ENCODE measurements around the gene ORC6.

ORC6 gene

DNA sequence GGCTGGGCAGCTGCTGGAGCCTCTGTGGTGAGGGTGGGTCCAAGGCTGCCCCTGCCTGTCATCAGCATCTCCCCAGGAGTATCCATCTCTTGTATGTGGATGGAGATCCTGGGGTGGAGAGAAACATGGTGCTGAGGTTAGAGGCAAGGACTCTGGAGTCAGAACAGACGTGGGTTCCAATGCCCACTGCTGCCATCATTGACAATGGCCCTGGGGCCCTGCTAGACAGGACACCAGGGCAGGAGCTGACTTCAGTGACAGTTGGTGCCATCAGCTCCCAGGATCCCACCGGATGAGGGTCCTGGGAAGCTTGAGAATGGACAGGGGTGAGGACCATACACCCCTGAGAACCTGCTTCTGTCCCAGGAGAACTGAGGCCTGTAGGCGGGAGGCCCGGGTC, 43.1 kb downstream of the ORC6 start:
- no peak for DNase-seq

- no peak for DNase-seq
Measured at GRCh38 chr16:46733319-46733830, 43.9 kb downstream of the ORC6 start.

GRCh38 chr16:46736695-46737094, 47.2 kb downstream of the ORC6 start:
- no peak for DNase-seq

DNA sequence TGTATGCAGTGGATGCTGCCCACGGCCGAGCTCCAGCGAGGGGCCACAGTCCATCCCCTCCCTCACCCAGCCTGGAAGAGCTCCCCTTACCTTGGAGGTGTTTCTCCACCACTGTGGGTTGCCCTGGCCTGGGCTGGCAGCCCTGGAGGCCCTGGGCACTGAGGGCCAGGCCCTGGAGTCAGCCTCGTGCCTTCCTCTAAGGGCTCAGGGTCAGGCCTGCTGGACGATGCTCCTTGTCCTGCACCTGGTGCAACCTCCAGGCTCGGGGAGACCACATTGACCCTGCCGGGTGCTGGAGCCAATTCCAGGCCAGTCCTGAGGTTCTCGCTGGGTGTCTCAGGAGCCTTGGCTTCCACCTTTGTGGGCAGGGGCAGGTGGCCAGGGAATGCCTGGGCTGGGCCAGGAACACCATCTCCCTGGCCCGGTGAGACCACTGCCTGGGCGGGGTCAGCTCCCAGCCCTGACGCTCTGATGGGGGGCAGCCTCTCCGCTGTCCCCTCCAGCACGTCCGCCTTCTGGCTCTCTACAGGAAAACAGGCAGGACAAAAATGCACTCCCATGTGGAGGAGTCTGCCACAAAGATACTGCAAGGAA, 48.3 kb downstream of the ORC6 start:
- no peak for DNase-seq

DNA sequence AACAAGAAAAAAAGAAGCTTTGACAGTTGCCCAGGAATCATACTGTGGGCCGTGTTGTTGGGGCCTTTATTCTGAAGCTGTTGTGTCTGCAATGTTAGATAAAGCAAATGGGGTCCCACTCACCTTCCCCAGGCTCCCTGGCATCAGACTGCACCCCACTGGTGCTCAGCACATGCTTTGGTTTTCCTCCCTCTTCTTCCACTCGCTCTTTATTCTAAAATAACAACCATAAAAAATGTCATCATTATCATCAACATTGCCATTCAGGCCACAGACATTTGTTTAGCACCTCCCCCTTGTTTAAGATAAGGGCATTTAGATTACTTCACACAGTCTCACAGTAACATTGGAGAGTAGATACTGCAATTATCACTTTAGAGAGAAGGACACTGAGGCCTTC, 50.5 kb downstream of the ORC6 start:
- DNase-seq = no peak

DNA sequence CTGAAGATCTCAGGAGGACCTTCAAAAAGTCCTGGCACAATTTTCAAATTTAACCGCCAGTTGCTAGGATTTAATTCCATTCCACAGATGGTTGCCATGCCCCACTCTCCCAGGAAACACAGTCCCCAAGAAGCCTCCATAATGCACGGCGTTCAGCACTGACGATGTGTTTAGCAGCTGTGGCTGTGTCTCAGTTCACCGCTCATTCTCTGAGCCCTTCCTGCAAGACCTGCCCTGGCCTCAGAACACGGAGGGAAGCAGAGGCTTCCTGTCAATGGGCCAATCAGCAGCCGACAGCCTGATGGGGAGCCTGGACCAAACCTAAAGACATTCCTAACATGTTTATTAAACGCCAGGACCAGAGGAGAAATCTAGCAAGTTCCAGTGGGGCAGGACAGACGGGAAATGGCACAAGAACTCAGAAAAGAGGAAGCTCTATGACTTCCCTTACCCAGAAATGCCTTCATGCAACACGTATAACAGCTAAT, 53.8 kb downstream of the ORC6 start:
- no peak for DNase-seq

- no peak for DNase-seq
Measured at GRCh38 chr16:46745617-46746016, 56.2 kb downstream of the ORC6 start.

DNA sequence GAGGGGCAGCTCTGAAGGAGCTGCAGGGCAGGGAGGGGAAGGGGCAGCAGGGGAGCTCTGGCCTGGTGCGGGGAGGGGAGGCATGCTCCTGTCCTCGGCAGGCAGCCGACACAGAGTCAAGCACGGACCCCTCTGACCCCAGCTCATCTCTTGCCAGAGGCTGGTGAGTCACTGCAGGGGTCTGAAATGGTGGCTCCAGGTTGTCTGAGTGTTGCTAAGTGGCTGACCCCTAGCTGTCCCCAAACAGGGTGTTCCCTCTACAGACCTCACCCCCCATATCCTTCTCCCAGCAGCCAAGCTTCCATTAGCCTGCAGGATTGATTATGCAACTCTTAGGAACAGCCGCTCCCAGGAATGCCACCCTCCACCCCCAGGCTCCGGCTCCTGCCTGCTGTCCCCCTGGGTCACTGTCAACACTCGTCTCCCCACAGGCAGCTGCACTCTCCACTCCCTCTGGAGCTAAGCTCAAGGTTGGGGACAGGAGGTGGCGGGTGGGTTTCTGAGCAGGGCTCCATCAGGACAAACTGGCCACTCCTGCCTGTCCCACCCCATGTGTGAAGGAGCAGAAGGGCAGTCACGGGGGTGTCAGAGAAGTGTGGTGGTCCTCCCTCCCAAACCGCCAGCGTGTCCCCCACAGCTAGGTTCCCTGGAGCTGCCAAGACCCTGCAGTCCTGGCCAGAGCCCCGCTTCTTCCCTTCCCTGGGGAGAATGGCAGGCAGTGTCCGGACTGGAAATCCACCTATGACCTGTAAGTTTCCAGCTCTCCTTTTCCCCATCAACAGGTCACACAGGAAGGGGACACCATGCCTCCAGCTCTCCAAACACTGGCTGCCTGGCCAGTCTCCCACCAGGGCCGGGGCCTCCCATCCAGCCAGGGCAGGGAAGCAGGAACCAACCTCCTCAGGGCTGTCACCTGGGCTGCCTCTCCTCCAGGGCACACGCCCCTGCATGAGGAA, 57.6 kb downstream of the ORC6 start:
- DNase-seq = no peak

All from 8988T (cell line).